ENCODE results near the gene SPATA4. TPM values are rescaled to one million over a fixed set of nuclear protein-coding genes. Genes with fewer than 3 reads are reported as not detected.

The SPATA4 gene
- total and polyA plus RNA-seq, 9 of the 15 experiments (the other 6 are each of a cell fraction or from before 2014, with no cell fraction given) = not detected

DNA sequence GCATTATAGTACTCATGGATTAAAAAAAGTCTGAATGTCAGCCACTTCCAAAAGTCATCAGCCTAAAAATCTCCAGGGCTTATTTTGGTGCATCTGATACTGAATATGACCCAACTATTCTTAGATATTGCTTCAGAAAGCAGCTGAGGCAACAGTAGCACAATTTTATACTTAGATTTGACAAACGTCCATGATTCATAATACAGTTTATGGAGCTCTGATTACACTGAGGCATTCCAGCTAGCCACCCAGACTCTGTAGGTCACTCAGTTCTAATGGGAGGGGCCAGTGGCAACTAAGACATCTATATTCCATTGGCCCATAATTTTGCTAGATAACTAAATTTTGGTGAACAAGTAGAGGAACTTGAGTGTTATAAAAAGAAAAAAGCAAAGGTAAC, 10.3 kb downstream of the SPATA4 start (continued):
- TF ChIP-seq, protein P1, sequence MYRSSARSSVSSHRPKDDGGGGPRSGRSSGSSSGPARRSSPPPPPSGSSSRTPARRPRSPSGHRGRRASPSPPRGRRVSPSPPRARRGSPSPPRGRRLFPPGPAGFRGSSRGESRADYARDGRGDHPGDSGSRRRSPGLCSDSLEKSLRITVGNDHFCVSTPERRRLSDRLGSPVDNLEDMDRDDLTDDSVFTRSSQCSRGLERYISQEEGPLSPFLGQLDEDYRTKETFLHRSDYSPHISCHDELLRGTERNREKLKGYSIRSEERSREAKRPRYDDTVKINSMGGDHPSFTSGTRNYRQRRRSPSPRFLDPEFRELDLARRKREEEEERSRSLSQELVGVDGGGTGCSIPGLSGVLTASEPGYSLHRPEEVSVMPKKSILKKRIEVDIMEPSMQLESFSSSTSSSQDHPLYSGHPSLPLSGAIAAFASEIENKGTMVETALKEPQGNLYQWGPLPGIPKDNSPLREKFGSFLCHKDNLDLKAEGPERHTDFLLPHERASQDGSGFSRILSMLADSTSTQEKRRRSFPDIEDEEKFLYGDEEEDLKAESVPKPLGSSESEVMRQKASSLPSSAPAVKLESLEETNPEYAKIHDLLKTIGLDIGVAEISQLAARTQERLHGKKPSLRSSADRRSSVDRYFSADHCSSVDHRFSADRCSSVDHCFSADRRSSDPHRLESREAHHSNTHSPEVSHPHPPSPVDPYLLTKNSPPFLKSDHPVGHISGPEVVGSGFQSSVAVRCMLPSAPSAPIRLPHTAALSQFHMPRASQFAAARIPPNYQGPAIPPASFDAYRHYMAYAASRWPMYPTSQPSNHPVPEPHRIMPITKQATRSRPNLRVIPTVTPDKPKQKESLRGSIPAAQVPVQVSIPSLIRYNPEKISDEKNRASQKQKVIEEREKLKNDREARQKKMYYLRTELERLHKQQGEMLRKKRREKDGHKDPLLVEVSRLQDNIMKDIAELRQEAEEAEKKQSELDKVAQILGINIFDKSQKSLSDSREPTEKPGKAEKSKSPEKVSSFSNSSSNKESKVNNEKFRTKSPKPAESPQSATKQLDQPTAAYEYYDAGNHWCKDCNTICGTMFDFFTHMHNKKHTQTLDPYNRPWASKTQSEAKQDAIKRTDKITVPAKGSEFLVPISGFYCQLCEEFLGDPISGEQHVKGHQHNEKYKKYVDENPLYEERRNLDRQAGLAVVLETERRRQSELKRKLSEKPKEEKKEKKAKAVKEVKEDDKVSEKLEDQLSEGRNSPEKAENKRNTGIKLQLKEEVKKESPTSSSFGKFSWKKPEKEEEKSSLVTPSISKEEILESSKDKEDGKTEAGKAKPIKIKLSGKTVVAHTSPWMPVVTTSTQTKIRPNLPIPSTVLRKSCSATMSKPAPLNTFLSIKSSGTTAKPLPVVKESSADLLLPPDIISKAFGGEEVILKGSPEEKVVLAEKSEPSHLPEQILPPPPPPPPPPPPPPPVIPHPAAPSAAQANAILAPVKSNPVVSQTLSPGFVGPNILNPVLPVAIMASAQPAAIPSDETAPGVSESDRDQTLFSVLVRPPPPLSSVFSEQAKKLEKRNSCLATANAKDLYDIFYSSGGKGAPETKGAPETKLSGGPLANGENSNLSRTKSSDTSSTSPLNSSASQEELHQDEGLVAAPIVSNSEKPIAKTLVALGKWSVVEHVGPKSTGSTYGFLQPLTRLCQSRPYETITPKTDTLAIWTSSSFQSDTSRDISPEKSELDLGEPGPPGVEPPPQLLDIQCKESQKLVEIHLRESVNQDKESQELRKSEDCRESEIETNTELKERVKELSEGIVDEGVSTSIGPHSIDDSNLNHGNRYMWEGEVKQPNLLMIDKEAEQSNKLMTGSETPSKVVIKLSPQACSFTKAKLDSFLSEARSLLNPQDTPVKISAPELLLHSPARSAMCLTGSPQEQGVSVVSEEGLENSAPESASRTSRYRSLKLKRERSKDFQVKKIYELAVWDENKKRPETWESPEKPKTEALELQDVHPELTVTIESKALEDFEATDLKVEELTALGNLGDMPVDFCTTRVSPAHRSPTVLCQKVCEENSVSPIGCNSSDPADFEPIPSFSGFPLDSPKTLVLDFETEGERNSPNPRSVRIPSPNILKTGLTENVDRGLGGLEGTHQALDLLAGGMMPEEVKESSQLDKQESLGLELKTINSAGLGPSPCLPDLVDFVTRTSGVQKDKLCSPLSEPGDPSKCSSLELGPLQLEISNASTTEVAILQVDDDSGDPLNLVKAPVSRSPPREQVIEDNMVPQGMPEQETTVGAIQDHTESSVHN (IDR thresholded peaks at IDR 0.05; ENCODE audit: borderline replicate concordance in 1 of 2, low read depth in 1 of 2) = no peak
- no peak for TF ChIP-seq FOXJ3 (CRISPR knock-in tag; IDR thresholded peaks at IDR 0.05)
- no peak for TF ChIP-seq NUFIP1 (IDR thresholded peaks at IDR 0.05; ENCODE audit: partially characterized antibody)
- TF ChIP-seq MCM5 (IDR thresholded peaks at IDR 0.05; ENCODE audit: low read depth) = no peak
- TF ChIP-seq, protein P2, sequence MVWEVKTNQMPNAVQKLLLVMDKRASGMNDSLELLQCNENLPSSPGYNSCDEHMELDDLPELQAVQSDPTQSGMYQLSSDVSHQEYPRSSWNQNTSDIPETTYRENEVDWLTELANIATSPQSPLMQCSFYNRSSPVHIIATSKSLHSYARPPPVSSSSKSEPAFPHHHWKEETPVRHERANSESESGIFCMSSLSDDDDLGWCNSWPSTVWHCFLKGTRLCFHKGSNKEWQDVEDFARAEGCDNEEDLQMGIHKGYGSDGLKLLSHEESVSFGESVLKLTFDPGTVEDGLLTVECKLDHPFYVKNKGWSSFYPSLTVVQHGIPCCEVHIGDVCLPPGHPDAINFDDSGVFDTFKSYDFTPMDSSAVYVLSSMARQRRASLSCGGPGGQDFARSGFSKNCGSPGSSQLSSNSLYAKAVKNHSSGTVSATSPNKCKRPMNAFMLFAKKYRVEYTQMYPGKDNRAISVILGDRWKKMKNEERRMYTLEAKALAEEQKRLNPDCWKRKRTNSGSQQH (CRISPR knock-in tag; IDR thresholded peaks at IDR 0.05) = no peak
- no peak for TF ChIP-seq WHSC1 (IDR thresholded peaks at IDR 0.05; ENCODE audit: low read length)
- TF ChIP-seq, protein P3, sequence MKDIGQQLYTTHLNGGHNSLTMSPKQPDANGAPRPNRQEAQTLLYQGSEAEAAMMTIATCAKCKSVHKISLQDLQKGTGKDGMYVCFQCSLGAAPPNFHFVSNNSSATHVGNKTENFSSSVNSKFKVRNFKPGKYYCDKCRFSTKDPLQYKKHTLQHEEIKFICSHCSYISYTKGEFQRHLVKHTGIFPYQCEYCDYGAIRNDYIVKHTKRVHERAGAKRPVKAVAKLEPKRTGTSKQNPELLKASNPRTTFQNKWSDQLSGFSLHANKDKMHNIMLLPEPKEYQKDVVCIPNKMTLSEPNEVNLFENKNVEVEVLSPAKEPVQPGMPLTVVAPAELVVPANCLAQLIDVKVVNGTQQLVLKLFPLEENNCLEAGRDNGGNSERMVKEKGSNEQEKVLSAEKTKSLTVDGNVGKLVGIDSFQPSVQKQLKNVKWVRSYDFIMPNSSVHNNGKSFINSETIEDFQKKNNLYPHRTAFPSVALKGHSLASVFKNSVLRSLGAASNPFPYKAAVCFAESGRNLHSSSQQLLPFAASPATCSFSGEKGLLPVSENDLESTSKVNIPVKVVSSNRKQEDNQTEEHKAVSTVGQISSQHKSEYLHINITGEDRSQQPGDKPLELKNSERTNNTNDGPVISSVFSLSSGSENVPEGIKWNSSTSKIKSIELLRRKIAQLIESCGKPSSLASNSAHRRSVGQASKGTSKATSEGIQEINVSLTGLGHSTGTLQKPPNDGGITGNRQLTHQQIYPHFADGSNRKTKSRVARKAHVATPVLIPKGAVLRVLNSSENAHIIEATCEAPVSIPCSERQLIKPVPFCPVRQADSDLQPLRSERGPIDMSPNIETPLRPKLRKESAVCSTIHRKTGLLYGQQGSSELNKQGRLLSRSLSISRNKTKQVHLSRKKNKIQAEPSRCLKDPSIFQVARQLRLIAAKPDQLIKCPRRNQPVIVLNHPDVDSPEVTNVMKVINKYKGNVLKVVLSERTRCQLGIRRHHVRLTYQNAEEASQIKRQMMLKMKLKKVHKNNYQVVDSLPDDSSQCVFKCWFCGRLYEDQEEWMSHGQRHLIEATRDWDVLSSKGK (CRISPR knock-in tag; IDR thresholded peaks at IDR 0.05) = no peak
- TF ChIP-seq, protein P4, sequence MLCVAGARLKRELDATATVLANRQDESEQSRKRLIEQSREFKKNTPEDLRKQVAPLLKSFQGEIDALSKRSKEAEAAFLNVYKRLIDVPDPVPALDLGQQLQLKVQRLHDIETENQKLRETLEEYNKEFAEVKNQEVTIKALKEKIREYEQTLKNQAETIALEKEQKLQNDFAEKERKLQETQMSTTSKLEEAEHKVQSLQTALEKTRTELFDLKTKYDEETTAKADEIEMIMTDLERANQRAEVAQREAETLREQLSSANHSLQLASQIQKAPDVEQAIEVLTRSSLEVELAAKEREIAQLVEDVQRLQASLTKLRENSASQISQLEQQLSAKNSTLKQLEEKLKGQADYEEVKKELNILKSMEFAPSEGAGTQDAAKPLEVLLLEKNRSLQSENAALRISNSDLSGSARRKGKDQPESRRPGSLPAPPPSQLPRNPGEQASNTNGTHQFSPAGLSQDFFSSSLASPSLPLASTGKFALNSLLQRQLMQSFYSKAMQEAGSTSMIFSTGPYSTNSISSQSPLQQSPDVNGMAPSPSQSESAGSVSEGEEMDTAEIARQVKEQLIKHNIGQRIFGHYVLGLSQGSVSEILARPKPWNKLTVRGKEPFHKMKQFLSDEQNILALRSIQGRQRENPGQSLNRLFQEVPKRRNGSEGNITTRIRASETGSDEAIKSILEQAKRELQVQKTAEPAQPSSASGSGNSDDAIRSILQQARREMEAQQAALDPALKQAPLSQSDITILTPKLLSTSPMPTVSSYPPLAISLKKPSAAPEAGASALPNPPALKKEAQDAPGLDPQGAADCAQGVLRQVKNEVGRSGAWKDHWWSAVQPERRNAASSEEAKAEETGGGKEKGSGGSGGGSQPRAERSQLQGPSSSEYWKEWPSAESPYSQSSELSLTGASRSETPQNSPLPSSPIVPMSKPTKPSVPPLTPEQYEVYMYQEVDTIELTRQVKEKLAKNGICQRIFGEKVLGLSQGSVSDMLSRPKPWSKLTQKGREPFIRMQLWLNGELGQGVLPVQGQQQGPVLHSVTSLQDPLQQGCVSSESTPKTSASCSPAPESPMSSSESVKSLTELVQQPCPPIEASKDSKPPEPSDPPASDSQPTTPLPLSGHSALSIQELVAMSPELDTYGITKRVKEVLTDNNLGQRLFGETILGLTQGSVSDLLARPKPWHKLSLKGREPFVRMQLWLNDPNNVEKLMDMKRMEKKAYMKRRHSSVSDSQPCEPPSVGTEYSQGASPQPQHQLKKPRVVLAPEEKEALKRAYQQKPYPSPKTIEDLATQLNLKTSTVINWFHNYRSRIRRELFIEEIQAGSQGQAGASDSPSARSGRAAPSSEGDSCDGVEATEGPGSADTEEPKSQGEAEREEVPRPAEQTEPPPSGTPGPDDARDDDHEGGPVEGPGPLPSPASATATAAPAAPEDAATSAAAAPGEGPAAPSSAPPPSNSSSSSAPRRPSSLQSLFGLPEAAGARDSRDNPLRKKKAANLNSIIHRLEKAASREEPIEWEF (CRISPR knock-in tag; IDR thresholded peaks at IDR 0.05) = no peak

Measured in K562 (cell line).